ELR (cell line): ENCODE data around the gene OXNAD1.

Source experiments
- DNase-seq: peaks from one replicate; pipeline ENCODE4 v3.0.0-alpha.2; 2015; ENCODE audit warnings: low read depth

OXNAD1 gene

GRCh38 chr3:16264708-16265454, at the start of gene OXNAD1, which contains the start of gene DPH3:
TSS of gene OXNAD1 (plus strand) at chr3:16265212. CDS start at chr3:16270953, 5,741 bp downstream.
TSS of gene DPH3 (minus strand) at chr3:16264943. CDS start at chr3:16264876, 67 bp downstream.
- DNase-seq: peak; percentile 100

- DNase-seq: no peak
These were observed 48.6 kb upstream of the OXNAD1 start for GRCh38 chr3:16216373-16216935.

GRCh38 chr3:16219777-16220176, 45.2 kb upstream of the OXNAD1 start:
- DNase-seq: no peak

- no peak for DNase-seq
These were observed 43.0 kb upstream of the OXNAD1 start for GRCh38 chr3:16221990-16222389.

- DNase-seq: no peak
These were observed 42.5 kb upstream of the OXNAD1 start for GRCh38 chr3:16222547-16222946.

GRCh38 chr3:16224325-16224724, 40.7 kb upstream of the OXNAD1 start:
- no peak for DNase-seq

GRCh38 chr3:16227566-16227965, 37.4 kb upstream of the OXNAD1 start:
- no peak for DNase-seq

- DNase-seq: no peak
These were observed 35.3 kb upstream of the OXNAD1 start for GRCh38 chr3:16229681-16230080.

- no peak for DNase-seq
These were observed 33.0 kb upstream of the OXNAD1 start for GRCh38 chr3:16231983-16232382.

GRCh38 chr3:16233806-16234205, 31.2 kb upstream of the OXNAD1 start:
- no peak for DNase-seq

GRCh38 chr3:16234281-16234680, 30.7 kb upstream of the OXNAD1 start:
- DNase-seq: no peak

GRCh38 chr3:16236030-16236639, 28.9 kb upstream of the OXNAD1 start:
- DNase-seq: no peak

- DNase-seq: no peak
These were observed 28.1 kb upstream of the OXNAD1 start for GRCh38 chr3:16236856-16237393.

GRCh38 chr3:16239086-16239770, 25.8 kb upstream of the OXNAD1 start:
- no peak for DNase-seq

- no peak for DNase-seq
These were observed 25.2 kb upstream of the OXNAD1 start for GRCh38 chr3:16239780-16240179.

GRCh38 chr3:16240229-16241023, 24.6 kb upstream of the OXNAD1 start:
- peak; percentile 78 for DNase-seq

- DNase-seq: no peak
These were observed 23.8 kb upstream of the OXNAD1 start for GRCh38 chr3:16241225-16241624.

- no peak for DNase-seq
These were observed 22.8 kb upstream of the OXNAD1 start for GRCh38 chr3:16242177-16242576.

- peak; percentile 34 for DNase-seq
These were observed 21.1 kb upstream of the OXNAD1 start for GRCh38 chr3:16243706-16244490.

- DNase-seq: no peak
These were observed 19.4 kb upstream of the OXNAD1 start for GRCh38 chr3:16245609-16246008.
